Caco-2 (cell line): ENCODE data around the gene GTF3C4. TPM values are rescaled to one million over a fixed set of nuclear protein-coding genes. Genes with fewer than 3 reads are reported as not detected.

Experiments used
- BruUV-seq: library from RNA; stranded (reverse); fragments of 400-500 nt; replicated peaks from 2 replicates; lab custom pipeline; 2021; lab: Mats Ljungman, UMichigan
- CTCF ChIA-PET: fragments of 300-600 bp; sonication (Branson Sonifier 250); formaldehyde crosslinking; loops from one replicate; lab custom pipeline; 2022; ENCODE audit warnings: antibody characterized with exemption; lab: Charles Lee
- POLR2A ChIA-PET: fragments of 300-600 bp; sonication (Branson Sonifier 250); formaldehyde crosslinking; loops from one replicate; lab custom pipeline; 2022; ENCODE audit warnings: antibody characterized with exemption; lab: Charles Lee
- DNase-seq, 2 experiments: peaks; one replicate each; pipeline versions ENCODE4 v3.0.0 to v3.0.0-alpha.2; 2020 to 2022
- H3K27me3 ChIP-seq: replicated peaks from 2 replicates; pipeline ENCODE4 v1.6.0; 2011; ENCODE audit warnings: low read length; ENCODE audit not compliant: control insufficient read depth, insufficient read depth
- H3K36me3 ChIP-seq: 2 replicates; pipeline ENCODE4 v1.5.1; 2011; ENCODE audit warnings: low read length; ENCODE audit not compliant: control insufficient read depth, insufficient read depth
- H3K4me1 ChIP-seq: fragments of 250-450 bp; sonication (Bioruptor Pico); 2 replicates; pipeline ENCODE4 v1.5.1; 2020; ENCODE audit warnings: mild to moderate bottlenecking
- H3K4me3 ChIP-seq: 2 replicates; pipeline ENCODE4 v1.5.1; 2011; ENCODE audit warnings: low read depth, mild to moderate bottlenecking, control low read depth, low read length
- H3K9me3 ChIP-seq: fragments of 250-450 bp; sonication (Bioruptor Pico); 2 replicates; pipeline ENCODE4 v1.5.1; 2020; ENCODE audit warnings: mild to moderate bottlenecking, moderate library complexity
- H3K27ac Mint-ChIP-seq: one replicate; pipeline ENCODE4 v1.8.0; 2022; ENCODE audit warnings: mixed read lengths; ENCODE audit not compliant: unreplicated experiment
- H3K27me3 Mint-ChIP-seq: one replicate; pipeline ENCODE4 v1.8.0; 2022; ENCODE audit warnings: mixed read lengths; ENCODE audit not compliant: insufficient read depth, unreplicated experiment
- H3K36me3 Mint-ChIP-seq: one replicate; pipeline ENCODE4 v1.8.0; 2022; ENCODE audit warnings: mild to moderate bottlenecking, mixed read lengths; ENCODE audit not compliant: insufficient read depth, unreplicated experiment
- H3K4me1 Mint-ChIP-seq: one replicate; pipeline ENCODE4 v1.8.0; 2022; ENCODE audit warnings: low read depth, mixed read lengths; ENCODE audit not compliant: unreplicated experiment
- H3K4me3 Mint-ChIP-seq: one replicate; pipeline ENCODE4 v1.8.0; 2022; ENCODE audit warnings: mild to moderate bottlenecking, moderate library complexity, mixed read lengths; ENCODE audit not compliant: unreplicated experiment
- H3K9me3 Mint-ChIP-seq: one replicate; pipeline ENCODE4 v1.8.0; 2022; ENCODE audit warnings: mixed read lengths; ENCODE audit not compliant: unreplicated experiment
- intact Hi-C: fragments of 100-400 bp; cut with micrococcal nuclease; formaldehyde crosslinking; loops from one replicate; pipeline ENCODE4 v1.10.0; 2022; ENCODE audit not compliant: unreplicated experiment
- total RNA-seq: library from RNA; stranded (reverse); gene quantifications from 2 replicates; pipeline ENCODE4 v1.2.3, GENCODE V29; 2022
- TF ChIP-seq, protein P1 (sequence below), 2 experiments: fragments of 200-600 bp in 1 of 2; IDR thresholded peaks; 1 replicate in 1 of 2; 2 replicates in 1 of 2; pipeline versions ENCODE4 v1.5.1 to v1.8.0; 2011 to 2022; ENCODE audit warnings: antibody characterized with exemption in 1 of 2, control low read depth in 1 of 2, inconsistent platforms in 1 of 2, low read depth in 1 of 2, low read length in 1 of 2, mild to moderate bottlenecking in 1 of 2, moderate library complexity in 1 of 2; ENCODE audit not compliant: insufficient read depth in 1 of 2, severe bottlenecking in 1 of 2, unreplicated experiment in 1 of 2

GTF3C4 gene
- total RNA-seq, 1 experiment from 2014 or later: 23.6 TPM

DNA sequence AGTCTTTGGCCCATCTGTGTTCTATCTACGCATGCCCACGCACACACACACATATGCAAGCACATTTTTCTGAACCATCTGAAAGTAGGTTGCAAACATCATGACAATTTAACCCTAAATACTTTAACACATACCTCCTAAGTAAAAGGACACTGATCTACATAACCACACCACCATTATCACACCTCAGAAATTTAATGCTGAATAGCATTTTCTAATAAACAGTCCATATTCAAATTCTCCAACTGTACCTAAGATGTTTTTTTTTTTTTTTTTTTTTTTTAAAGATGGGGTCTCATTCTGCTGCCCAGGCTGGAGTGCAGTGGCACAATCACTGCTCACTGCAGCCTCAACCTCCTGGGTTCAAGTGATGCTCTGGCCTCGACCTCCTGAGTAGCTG lies 35.9 kb upstream of the GTF3C4 start:
- H3K4me1 ChIP-seq: no peaks in the 10 kb centered on the region
- intact Hi-C loops: no loop called here
- no peaks in the 10 kb centered on the region for H3K4me1 Mint-ChIP-seq
- CTCF ChIA-PET: no interaction called here
- H3K36me3 Mint-ChIP-seq: peaks cover 64% of the 10 kb centered on the region
- no peaks in the 10 kb centered on the region for H3K9me3 ChIP-seq
- no peak overlapping the region for H3K4me3 Mint-ChIP-seq
- no peak overlapping the region for H3K4me3 ChIP-seq
- no peaks in the 10 kb centered on the region for H3K27me3 ChIP-seq
- DNase-seq: no peak
- TF ChIP-seq, protein P1, sequence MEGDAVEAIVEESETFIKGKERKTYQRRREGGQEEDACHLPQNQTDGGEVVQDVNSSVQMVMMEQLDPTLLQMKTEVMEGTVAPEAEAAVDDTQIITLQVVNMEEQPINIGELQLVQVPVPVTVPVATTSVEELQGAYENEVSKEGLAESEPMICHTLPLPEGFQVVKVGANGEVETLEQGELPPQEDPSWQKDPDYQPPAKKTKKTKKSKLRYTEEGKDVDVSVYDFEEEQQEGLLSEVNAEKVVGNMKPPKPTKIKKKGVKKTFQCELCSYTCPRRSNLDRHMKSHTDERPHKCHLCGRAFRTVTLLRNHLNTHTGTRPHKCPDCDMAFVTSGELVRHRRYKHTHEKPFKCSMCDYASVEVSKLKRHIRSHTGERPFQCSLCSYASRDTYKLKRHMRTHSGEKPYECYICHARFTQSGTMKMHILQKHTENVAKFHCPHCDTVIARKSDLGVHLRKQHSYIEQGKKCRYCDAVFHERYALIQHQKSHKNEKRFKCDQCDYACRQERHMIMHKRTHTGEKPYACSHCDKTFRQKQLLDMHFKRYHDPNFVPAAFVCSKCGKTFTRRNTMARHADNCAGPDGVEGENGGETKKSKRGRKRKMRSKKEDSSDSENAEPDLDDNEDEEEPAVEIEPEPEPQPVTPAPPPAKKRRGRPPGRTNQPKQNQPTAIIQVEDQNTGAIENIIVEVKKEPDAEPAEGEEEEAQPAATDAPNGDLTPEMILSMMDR (IDR thresholded peaks at IDR 0.05; ENCODE audit: insufficient read depth in 1 of 2, low read depth in 1 of 2, low read length in 1 of 2, severe bottlenecking in 1 of 2, unreplicated experiment in 1 of 2): no peak
- no peaks in the 10 kb centered on the region for H3K9me3 Mint-ChIP-seq
- BruUV-seq: no TSS peak
- POLR2A ChIA-PET: no interaction called here
- H3K27ac Mint-ChIP-seq: no peak overlapping the region
- no peaks in the 10 kb centered on the region for H3K27me3 Mint-ChIP-seq
- H3K36me3 ChIP-seq: no peaks in the 10 kb centered on the region; the same call in 1 of the 2 replicates

- TF ChIP-seq, protein P1 (IDR thresholded peaks at IDR 0.05; ENCODE audit: insufficient read depth in 1 of 2, low read depth in 1 of 2, low read length in 1 of 2, severe bottlenecking in 1 of 2, unreplicated experiment in 1 of 2): no peak
- BruUV-seq: no TSS peak
- H3K9me3 ChIP-seq: no peaks in the 10 kb centered on the region
- ChIA-PET POLR2A (no interaction called here), CTCF (no interaction called here)
- no peaks in the 10 kb centered on the region for H3K4me1 Mint-ChIP-seq
- no peak for DNase-seq
- peaks cover 2% of the 10 kb centered on the region for H3K36me3 ChIP-seq
- peaks cover 50% of the 10 kb centered on the region for H3K36me3 Mint-ChIP-seq
- H3K4me3 ChIP-seq: no peak overlapping the region
- no peak overlapping the region for H3K27ac Mint-ChIP-seq
- no peaks in the 10 kb centered on the region for H3K27me3 Mint-ChIP-seq
- H3K9me3 Mint-ChIP-seq: no peaks in the 10 kb centered on the region
- intact Hi-C loops: no loop called here
- H3K4me3 Mint-ChIP-seq: no peak overlapping the region
- H3K27me3 ChIP-seq: no peaks in the 10 kb centered on the region
- no peaks in the 10 kb centered on the region for H3K4me1 ChIP-seq
Measured at GRCh38 chr9:132637351-132637750, 32.9 kb upstream of the GTF3C4 start.

DNA sequence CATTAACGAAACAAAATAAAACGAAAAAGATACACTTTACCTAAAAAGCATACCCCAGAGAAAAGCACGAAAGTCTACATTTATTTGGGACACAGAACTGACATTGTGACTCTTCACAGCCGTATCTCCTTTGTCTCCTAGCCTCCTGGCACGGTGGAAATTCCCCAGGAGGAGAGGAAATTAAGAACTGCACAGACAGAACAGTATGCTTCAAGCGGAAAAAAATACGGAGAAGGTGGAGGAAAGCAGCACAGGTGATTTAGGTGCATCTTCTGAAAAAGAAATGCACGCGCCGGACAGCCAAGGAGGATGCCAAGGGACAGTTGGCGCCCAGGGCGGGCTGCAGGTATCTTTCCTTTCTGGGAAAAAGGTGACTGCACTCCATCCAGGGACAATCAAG lies 32.5 kb upstream of the GTF3C4 start:
- intact Hi-C loops: no loop called here
- H3K4me3 ChIP-seq: no peak overlapping the region
- H3K9me3 ChIP-seq: no peaks in the 10 kb centered on the region
- H3K4me1 Mint-ChIP-seq: no peaks in the 10 kb centered on the region
- BruUV-seq: no TSS peak
- ChIA-PET CTCF (no interaction called here), POLR2A (no interaction called here)
- TF ChIP-seq, protein P1 (IDR thresholded peaks at IDR 0.05; ENCODE audit: insufficient read depth in 1 of 2, low read depth in 1 of 2, low read length in 1 of 2, severe bottlenecking in 1 of 2, unreplicated experiment in 1 of 2): no peak
- H3K4me1 ChIP-seq: no peaks in the 10 kb centered on the region
- DNase-seq: no peak
- H3K27me3 Mint-ChIP-seq: no peaks in the 10 kb centered on the region
- no peaks in the 10 kb centered on the region for H3K27me3 ChIP-seq
- H3K4me3 Mint-ChIP-seq: no peak overlapping the region
- peaks cover 2% of the 10 kb centered on the region for H3K36me3 ChIP-seq
- no peaks in the 10 kb centered on the region for H3K9me3 Mint-ChIP-seq
- H3K36me3 Mint-ChIP-seq: peaks cover 51% of the 10 kb centered on the region
- no peak overlapping the region for H3K27ac Mint-ChIP-seq
